ENCODE measurements around the gene SLC9A8.
A peak's percentile ranks its signal among the peaks of the same experiment; 100 is the strongest.

The SLC9A8 gene

DNA sequence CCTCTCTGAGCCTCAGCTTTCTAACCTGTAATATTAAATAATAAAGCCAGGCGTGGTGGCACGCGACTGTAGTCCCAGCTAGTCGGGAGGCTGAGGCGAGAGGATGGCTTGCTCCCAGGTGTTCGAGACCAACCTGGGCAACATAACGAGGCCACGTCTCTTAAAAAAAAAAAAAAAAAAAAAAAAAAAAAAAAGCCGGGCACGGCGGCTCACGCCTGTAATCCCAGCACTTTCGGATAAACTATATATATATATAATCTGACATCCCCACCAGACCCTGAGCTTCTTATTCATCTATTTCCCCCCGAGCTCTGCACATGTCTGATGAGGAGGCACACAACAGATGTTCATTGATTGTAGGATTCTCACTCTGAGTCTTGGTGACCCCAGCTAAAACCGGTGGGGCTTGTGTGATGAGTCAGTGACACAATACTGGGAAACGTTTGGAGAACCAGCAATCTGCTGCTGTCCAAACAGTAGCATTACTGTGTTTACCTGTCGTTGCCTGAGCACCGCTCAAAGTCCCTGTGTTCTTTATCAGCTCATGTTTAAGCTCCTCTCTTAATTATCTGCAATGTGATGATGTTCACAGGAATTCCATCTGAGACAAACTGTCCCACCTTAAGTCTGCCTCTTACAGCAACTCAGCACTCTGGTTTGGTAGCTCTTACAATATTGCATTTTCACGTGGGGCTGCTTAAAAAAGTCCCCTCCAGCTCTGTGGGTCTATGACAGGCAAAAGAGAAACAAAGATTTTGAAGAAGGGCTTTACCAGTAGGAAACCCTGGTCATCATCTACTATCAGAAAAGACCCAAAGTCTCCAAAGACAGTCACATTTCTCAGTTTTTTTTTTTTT lies 103.7 kb downstream of the SLC9A8 start:
- no peak for DNase-seq (ENCODE audit: low read depth)

DNA sequence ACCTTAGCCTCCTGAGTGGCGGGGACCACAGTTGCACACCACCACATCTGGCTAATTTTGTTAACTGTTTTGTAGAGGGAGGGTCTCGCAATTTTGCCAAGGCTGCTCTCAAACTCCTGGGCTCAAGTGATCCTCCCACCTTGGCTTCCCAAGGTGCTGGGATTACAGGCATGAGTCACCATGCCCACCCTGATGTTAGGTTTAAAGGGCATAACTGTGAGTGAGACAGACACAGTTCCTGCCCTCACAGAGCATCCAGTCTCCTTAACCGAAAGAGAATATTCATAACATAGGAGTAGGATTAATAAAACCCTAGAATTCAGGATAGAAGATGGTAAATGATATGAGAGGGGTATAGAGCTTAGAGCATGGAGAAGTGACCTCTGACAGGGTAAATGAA lies 105.8 kb downstream of the SLC9A8 start:
- DNase-seq (ENCODE audit: low read depth), result no peak

DNA sequence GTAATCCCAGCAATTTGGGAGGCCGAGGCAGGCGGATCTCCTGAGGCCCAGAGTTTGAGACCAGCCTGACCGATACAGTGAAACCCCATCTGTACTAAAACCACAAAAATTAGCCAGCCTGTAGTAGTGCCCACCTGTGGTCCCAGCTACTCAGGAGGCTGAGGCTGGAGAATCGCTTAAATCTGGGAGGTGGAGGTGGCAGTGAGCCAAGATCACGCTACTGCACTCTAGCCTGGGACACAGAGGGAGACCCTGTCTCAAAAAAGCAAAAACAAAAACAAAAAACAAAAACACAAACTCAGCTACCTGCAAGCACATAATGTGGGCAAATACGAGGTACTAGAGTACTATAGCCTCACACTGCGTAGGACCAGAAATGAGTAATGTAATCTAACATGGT lies 106.4 kb downstream of the SLC9A8 start:
- no peak for DNase-seq (ENCODE audit: low read depth)

DNA sequence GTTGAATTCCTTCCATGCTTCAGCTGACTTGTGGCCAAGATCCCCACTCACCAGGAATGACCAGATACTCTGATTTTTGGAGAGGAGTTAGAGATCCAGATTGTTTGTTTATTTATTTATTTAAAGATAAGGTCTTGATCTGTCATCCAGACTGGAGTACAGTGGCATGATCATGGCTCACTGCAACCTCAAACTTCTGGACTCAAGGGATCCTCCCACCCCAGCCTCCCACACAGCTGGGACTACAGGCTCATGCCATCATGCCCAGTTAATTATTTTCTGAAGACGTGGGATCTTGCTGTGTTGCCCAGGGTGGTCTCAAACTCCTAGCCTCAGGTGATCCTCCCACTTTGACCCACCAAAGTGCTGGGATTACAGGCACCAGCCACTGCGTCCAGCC lies 106.8 kb downstream of the SLC9A8 start:
- DNase-seq (ENCODE audit: low read depth), result no peak

DNA sequence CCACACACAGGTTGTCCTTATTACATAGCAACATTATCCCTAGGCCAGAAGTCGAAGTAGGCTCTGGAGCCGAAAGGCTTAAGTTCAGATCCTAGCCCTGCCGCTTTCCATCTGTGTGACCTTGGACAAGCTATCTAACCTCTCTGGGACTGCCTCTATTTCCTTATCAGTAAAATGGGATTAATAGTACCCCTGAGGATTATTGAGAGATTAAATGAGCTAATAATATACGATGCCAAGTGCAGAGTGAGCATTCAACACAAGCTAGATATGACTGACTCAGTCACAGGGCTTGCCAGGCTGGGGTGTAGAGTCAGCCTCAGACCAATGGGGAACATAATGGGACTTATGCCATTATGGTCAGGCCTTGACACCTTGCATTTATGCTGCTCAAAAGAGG lies 111.6 kb downstream of the SLC9A8 start:
- no peak for DNase-seq (ENCODE audit: low read depth)

DNA sequence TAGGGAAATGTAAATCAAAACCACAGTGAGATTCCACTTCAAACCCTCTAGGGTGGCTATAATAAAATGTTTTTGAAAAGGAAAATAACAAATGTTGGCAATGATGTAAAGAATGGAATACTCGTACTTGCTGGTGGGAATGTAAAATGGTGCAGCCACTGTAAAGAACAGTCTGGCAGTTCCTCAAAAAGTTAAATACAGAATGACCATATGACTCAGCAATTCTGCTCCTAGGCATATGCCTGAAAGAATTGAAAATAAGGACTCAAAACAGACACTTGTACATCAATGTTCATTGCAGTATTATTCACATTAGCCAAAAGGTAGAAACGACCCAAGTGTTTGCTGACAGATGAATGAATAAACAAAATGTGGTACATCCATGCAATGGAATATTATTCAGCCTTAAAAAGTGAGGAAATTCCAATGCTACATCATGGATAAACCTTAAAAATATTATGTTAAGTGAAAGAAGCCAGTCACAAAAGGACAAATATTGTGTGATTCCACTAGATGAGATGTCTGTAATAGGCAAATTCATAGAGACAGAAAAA lies 113.3 kb downstream of the SLC9A8 start:
- DNase-seq (ENCODE audit: low read depth), result no peak

DNA sequence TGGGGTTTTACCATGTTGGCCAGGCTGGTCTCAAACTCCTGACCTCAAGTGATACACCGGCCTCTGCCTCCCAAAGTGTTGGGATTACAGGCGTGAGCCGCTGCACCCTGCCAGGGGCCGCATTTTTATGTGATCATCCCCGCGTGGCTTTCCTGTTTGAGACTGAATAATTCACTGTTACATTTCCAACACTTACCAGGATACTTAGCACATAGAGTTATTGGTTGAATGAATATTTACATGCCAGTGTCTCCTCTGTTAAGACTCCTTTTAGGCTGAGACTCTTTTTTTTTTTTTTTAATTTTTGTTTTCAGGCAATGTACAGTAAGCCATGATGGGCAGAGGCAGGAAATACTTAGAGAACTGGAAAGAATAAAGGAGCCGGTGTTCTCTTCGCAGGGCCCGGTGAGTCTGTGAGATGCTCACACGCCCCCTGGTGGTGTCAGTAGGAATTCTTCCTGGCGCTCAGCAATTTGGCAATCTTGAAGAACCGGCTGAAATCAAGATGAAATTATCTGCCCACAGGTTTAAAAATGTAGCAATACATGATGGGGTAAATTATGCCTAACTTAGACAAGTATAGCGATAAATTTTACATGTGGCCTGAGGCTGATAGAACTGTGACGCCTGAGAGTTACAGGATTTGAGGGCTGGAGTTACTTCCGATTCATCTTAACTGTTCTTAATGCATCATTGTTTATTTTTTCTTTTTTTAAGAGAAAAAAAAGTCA lies 115.9 kb downstream of the SLC9A8 start:
- peak; percentile 64 for DNase-seq (ENCODE audit: low read depth)

DNA sequence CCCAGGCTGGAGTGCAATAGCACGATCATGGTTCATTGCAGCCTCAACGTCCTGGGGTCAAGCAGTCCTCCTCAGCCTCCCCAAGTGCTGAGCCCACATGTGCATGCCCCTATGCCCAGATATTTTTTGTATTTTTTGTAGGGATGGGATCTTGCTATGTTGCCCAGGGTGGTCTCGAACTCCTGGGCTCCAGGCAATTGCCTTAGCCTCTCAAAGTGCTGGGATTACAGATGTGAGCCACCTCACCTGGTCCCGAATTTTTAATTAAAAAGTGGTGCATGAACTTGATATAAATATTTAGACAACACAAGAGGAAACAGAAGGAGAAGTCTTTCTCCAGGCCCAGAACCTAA lies 116.5 kb downstream of the SLC9A8 start:
- no peak for DNase-seq (ENCODE audit: low read depth)

DNA sequence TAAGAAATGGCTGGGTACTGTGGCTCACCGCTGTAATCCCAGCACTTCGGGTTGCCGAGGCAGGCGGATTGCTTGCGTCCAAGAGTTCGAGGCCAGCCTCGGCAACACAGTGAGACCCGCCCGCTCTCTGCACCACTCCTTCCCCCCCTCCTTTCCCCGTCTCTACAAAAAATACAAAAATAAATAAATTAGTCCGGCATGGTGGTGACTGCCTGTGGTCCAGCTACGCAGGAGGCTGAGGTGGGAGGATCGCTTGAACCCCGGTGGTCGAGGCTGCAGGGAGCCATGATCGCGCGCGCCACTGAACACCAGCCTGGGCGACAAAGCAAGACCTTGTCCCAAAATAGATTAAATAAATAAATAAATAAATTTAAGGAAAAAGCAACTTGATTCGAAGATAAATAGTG lies 123.1 kb downstream of the SLC9A8 start:
- DNase-seq (ENCODE audit: low read depth), result no peak

DNA sequence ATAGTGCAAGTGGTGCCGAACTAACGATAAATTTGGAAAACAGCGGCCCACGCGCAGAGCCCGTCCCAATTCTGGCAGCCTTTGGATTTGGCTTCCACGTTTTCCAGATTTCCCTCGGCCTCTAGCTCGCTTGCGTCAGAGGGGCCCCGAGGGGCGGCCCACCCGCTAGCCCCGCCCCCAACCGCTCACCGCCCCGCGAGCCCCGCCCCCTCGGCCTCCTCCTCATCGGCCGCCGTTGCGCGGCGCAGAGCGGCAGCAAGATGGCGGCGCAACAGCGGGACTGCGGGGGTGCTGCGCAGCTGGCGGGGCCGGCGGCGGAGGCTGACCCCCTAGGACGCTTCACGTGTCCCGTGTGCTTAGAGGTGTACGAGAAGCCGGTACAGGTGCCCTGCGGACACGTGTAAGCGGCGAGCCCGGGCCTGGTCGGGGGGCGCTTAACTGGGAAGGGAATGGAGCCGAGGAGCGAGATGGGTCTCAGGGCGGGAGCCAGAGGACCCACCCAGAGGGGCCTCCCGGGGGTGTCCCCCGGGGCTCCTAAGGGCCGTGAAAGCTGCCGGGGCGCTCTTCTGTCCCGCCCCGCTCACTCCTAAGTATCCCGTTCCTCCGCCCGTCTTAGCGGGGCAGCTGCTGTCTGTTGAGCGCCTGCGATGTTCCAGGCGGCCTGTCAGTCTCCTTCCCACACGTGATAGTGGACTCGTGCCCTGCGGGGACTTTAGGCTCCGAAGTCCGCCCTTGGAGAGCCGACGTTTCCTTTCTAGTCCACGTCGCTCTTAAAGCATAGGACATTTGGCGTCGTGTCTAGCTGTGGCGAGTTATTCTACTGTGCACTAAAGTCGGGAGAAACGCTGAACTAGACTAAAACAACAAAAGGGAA lies 123.8 kb downstream of the SLC9A8 start, which contains the start of gene RNF114:
TSS of gene RNF114 (plus strand) at position 245 of the 874 bp plus-strand sequence. CDS start at position 261, 16 bp downstream.
- DNase-seq (ENCODE audit: low read depth), result peak; percentile 81

DNA sequence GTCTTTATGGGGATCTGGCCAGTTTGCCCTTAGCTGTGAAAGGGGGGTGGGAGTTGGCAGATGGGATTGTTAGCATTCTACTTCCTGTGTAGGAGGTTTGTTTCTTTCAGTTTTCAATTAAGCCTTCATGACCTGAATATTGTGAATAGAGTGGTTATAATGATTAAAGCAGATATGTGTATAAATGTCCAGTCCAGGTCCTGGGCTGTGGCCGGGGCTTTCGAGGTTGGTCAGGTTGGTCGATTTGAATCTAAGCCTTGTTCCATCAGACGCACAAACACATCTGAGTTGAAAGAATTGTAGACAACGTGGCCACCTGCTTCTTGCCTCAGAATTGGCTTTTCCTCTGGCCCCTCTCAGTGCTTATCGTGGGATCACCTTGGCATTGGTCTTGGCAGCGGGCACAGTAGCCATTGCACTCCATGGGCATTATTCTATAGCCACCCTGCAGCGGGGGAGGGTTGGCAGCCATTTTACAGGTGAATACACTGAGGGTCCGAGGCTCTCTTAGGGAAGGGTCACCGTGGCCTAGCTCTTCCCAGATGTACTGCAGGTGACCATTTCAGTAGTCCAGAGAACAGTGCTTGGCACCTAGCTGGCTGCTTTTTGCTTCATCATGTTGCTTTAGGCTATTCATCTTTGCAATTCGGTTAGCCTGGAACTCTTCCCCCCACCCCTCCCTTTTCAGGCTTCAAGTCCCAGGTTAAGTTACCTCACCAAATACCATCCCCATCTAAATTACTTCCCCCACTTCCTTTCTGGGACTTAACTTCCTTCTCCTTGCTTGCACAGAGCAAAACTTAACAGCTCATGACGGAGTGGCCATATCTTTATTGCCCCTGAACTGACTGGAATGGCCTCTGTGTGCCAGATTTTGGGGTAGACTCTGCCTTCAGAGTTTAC lies 124.7 kb downstream of the SLC9A8 start:
- no peak for DNase-seq (ENCODE audit: low read depth)

DNA sequence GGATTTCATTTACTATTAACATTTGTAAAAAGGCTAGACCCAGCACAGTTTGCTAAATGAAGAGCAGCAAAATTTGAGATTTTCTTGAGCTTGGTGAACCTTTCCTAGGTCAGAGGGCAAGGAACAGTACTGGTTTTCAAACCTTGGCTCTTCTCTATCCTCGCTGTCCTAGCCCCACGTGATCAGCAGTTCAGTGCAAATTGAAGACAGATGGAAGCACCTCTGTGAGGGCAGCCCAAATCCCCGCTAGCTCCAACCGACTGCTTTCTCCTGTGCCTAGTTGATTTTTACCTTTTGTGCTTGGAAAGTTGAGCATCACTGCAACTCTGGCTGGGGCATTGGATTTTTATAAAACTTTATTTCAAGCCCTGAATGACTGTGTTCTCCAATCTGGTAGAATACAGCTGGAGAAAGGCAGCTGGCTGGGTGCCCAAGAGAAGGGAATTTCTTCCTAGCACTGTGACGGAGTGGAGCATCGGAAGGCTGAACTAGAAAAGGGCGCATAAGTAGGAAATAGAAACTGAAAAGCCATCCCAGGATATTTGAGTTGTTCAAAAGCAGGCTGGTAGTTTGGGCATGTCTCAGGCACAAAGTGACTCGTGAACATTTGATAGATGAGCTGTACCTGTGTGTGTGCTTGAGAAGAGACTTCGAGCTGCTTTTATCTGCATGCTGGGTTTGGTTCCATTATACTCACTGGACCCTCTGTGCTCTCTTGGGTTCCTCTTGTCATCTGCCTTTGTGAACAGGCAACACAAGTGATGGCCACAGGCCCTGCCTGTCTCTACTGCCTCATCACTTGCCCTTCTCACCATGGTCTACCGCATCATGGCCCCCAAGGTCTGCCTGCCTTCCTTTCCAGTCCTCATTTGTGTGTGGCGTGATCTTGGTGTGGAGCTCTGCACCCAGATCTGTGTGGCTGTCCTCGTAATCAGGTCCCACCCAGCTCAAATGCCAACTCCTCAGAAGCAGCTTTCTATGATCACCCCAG lies 125.8 kb downstream of the SLC9A8 start:
- DNase-seq (ENCODE audit: low read depth), result no peak

DNA sequence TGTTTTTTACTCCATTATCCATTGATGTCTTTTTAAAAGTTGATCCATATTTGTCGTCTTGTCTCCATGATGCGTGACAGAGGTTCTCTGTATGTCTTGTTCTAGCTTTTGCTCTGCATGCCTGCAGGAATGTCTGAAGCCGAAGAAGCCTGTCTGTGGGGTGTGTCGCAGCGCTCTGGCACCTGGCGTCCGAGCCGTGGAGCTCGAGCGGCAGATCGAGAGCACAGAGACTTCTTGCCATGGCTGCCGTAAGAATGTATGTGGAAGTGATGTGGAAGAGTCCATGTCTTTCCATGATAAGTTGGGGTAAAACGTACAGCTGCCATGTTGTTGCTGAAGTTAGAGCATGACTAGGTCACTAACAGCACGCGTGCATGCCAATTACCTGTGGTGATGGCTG lies 128.8 kb downstream of the SLC9A8 start:
- no peak for DNase-seq (ENCODE audit: low read depth)

Measured in GM04504 (cell line).